K562 (cell line): ENCODE measurements around the gene VPS37B. TPM values are rescaled to one million over a fixed set of nuclear protein-coding genes. Genes with fewer than 3 reads are reported as not detected.

ENCODE experiments used
- E2F3 ChIP-seq: fragments of 250-450 bp; sonication (Bioruptor Pico); IDR thresholded peaks from 2 replicates; pipeline ENCODE4 v1.4.0; 2020; ENCODE audit warnings: mild to moderate bottlenecking
- FOXK1 ChIP-seq: sonication (generic); formaldehyde crosslinking; IDR thresholded peaks from 2 replicates; pipeline ENCODE4 v1.8.0; 2022; ENCODE audit warnings: missing genetic modification reagents, mild to moderate bottlenecking, borderline replicate concordance
- KAT2B ChIP-seq: IDR thresholded peaks from one replicate; pipeline ENCODE4 v1.6.1; 2012; ENCODE audit warnings: low read depth, mild to moderate bottlenecking, control low read depth, inconsistent platforms, low read length, moderate library complexity
- MLX ChIP-seq, 2 experiments: fragments of 450-650 bp in 1 of 2; sonication (generic) in 1 of 2; formaldehyde crosslinking; conservative IDR thresholded peaks; 2 replicates each; pipeline versions ENCODE4 v1.4.0 to v1.8.1; 2020 to 2022; ENCODE audit warnings: mild to moderate bottlenecking in 1 of 2, missing genetic modification reagents in 1 of 2
- TEAD2 ChIP-seq: fragments of 450-650 bp; IDR thresholded peaks from 2 replicates; pipeline ENCODE4 v1.6.1; 2016; ENCODE audit warnings: missing genetic modification characterization, control low read depth, missing compliant biosample characterization
- THRA ChIP-seq: fragments of 450-650 bp; IDR thresholded peaks from 2 replicates; pipeline ENCODE4 v1.6.1; 2017; ENCODE audit warnings: mild to moderate bottlenecking, moderate library complexity
- ZBED1 ChIP-seq: IDR thresholded peaks from 2 replicates; pipeline ENCODE4 v1.6.1; 2014
- ZNF311 ChIP-seq: fragments of 250-450 bp; sonication (Bioruptor Pico); IDR thresholded peaks from 2 replicates; pipeline ENCODE4 v1.4.0; 2020; ENCODE audit warnings: mild to moderate bottlenecking, moderate library complexity
- polyA plus RNA-seq, 8 experiments: library from polyadenylated mRNA; depleted of rRNA in 4 of 8; stranded (reverse) in 5 of 8; unstranded in 3 of 8; fragments of >200 nt; fragmentation: Nextera tagmentation in 2 of 8; fragmentation: Illumina TruSeq in 1 of 8; extraction: Ambion mirVana in 2 of 8; extraction: Trizol in 1 of 8; gene quantifications; 2 replicates each; pipeline versions ENCODE4 v1.2.1 to v1.2.3, GENCODE V29; 2011 to 2014; ENCODE audit warnings: inconsistent platforms in 1 of 8, missing spikeins in 1 of 8
- total RNA-seq, 7 experiments: library from RNA; depleted of rRNA in 6 of 7; stranded (reverse); fragments of >200 nt in 6 of 7; fragmentation: Illumina TruSeq in 2 of 7; extraction: Trizol in 2 of 7; gene quantifications; 2 replicates each; pipeline versions ENCODE4 v1.2.1 to v1.2.3, GENCODE V29; 2011 to 2021; ENCODE audit warnings: low replicate concordance in 1 of 7
- TF ChIP-seq, protein P1 (sequence below), 2 experiments: fragments of 450-650 bp in 1 of 2; sonication (generic) in 1 of 2; formaldehyde crosslinking in 1 of 2; IDR thresholded peaks; 2 replicates each; pipeline versions ENCODE4 v1.7.1 to v1.9.0; 2016 to 2022; ENCODE audit warnings: inconsistent platforms in 1 of 2, mild to moderate bottlenecking in 1 of 2, missing genetic modification reagents in 1 of 2
- TF ChIP-seq, protein P2 (sequence below): fragments of 450-650 bp; IDR thresholded peaks from 2 replicates; pipeline ENCODE4 v1.6.1; 2017; ENCODE audit warnings: antibody characterized with exemption, mild to moderate bottlenecking

Gene VPS37B
- total and polyA plus RNA-seq, 9 of the 15 experiments (the other 6 are each of a cell fraction or from before 2014, with no cell fraction given): 0.28 to 37.4 (median 17.9) TPM

DNA sequence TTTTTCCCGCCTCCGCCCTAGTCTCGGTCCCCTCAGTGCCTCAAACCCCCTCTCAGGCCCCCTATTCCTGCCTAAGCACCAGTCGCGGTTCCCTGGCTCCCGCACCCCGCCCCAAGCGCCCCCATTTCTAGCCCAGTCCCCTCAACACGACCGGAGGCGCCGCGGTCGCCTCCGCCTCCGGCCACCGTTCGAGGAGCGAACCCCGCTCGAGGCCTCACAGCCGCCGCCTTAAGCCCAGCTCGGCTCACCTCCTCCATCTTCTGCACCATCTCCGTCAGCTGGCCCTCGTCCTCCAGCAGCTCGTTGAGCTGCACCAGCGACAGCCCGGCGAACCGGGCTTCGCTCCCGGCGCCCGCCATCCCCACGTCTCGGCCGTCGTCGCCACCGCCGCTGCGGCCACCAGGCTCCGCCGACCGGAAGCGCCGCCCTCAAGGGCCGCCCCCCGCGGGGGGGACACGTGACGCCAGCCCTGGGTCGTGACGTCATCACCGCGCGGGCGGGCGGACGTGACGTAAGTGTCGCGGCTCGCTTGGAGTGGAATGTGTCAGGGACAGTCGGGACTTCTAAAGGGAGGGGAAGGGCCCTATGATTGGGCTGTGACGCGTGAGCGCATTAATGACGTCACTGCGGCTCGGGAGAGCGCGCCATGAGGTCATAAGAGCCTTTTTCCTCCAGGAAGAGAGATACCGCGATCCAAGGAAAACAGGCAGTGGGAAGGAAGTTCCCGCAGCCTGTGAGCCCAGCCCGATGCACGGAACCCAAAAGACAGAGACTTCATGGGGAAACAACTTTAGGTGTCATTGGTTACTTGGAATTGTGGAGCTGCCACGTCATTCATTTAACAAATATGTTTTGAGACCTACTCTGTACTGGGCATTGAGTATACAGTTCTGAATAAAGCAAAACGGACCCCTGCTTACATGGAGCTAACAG, at the start of gene VPS37B (continued):
- TF ChIP-seq, protein P1, sequence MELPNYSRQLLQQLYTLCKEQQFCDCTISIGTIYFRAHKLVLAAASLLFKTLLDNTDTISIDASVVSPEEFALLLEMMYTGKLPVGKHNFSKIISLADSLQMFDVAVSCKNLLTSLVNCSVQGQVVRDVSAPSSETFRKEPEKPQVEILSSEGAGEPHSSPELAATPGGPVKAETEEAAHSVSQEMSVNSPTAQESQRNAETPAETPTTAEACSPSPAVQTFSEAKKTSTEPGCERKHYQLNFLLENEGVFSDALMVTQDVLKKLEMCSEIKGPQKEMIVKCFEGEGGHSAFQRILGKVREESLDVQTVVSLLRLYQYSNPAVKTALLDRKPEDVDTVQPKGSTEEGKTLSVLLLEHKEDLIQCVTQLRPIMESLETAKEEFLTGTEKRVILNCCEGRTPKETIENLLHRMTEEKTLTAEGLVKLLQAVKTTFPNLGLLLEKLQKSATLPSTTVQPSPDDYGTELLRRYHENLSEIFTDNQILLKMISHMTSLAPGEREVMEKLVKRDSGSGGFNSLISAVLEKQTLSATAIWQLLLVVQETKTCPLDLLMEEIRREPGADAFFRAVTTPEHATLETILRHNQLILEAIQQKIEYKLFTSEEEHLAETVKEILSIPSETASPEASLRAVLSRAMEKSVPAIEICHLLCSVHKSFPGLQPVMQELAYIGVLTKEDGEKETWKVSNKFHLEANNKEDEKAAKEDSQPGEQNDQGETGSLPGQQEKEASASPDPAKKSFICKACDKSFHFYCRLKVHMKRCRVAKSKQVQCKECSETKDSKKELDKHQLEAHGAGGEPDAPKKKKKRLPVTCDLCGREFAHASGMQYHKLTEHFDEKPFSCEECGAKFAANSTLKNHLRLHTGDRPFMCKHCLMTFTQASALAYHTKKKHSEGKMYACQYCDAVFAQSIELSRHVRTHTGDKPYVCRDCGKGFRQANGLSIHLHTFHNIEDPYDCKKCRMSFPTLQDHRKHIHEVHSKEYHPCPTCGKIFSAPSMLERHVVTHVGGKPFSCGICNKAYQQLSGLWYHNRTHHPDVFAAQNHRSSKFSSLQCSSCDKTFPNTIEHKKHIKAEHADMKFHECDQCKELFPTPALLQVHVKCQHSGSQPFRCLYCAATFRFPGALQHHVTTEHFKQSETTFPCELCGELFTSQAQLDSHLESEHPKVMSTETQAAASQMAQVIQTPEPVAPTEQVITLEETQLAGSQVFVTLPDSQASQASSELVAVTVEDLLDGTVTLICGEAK (IDR thresholded peaks at IDR 0.05): peak; percentile 94
- TF ChIP-seq, protein P1 (CRISPR knock-in tag; IDR thresholded peaks at IDR 0.05): no peak
- 0 out of 2 replicates have a peak, but pooled peaks have one; percentile 36 for TF ChIP-seq TEAD2
- TF ChIP-seq ZBED1: peak; percentile 97
- no peak for TF ChIP-seq THRA
- TF ChIP-seq, protein P2, sequence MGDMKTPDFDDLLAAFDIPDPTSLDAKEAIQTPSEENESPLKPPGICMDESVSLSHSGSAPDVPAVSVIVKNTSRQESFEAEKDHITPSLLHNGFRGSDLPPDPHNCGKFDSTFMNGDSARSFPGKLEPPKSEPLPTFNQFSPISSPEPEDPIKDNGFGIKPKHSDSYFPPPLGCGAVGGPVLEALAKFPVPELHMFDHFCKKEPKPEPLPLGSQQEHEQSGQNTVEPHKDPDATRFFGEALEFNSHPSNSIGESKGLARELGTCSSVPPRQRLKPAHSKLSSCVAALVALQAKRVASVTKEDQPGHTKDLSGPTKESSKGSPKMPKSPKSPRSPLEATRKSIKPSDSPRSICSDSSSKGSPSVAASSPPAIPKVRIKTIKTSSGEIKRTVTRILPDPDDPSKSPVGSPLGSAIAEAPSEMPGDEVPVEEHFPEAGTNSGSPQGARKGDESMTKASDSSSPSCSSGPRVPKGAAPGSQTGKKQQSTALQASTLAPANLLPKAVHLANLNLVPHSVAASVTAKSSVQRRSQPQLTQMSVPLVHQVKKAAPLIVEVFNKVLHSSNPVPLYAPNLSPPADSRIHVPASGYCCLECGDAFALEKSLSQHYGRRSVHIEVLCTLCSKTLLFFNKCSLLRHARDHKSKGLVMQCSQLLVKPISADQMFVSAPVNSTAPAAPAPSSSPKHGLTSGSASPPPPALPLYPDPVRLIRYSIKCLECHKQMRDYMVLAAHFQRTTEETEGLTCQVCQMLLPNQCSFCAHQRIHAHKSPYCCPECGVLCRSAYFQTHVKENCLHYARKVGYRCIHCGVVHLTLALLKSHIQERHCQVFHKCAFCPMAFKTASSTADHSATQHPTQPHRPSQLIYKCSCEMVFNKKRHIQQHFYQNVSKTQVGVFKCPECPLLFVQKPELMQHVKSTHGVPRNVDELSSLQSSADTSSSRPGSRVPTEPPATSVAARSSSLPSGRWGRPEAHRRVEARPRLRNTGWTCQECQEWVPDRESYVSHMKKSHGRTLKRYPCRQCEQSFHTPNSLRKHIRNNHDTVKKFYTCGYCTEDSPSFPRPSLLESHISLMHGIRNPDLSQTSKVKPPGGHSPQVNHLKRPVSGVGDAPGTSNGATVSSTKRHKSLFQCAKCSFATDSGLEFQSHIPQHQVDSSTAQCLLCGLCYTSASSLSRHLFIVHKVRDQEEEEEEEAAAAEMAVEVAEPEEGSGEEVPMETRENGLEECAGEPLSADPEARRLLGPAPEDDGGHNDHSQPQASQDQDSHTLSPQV: peak; percentile 74
- TF ChIP-seq ZNF311 (CRISPR knock-in tag): peak; percentile 61; the same call in 1 of the 2 replicates
- no peak for TF ChIP-seq MLX (CRISPR knock-in tag; conservative IDR thresholded peaks at IDR 0.05)
- TF ChIP-seq FOXK1 (CRISPR knock-in tag): no peak
- TF ChIP-seq KAT2B: no peak
- peak; percentile 29; the same call in 1 of the 2 replicates for TF ChIP-seq E2F3
